A549 (cell line): Measurements from ENCODE around the gene MAD1L1.

Experiments
- CEBPB ChIP-seq, 2 experiments: fragments of >200 bp in 1 of 2; sonication (Bioruptor Twin) in 1 of 2; formaldehyde crosslinking in 1 of 2; IDR thresholded peaks; 2 replicates each; pipeline ENCODE4 v1.6.1; 2012 to 2016
- KDM5A ChIP-seq: fragments of 200-600 bp; sonication (generic); IDR thresholded peaks from 2 replicates; pipeline ENCODE4 v1.6.1; 2016; ENCODE audit warnings: antibody characterized with exemption, mild to moderate bottlenecking
- TF ChIP-seq, protein P1 (sequence below): fragments of >200 bp; sonication (Bioruptor Twin); formaldehyde crosslinking; IDR thresholded peaks from 3 replicates; pipeline ENCODE4 v1.5.1; 2016
- TF ChIP-seq, protein P2 (sequence below): fragments of 450-650 bp; IDR thresholded peaks from 2 replicates; pipeline ENCODE4 v1.6.1; 2014; ENCODE audit warnings: antibody characterized with exemption

DNA sequence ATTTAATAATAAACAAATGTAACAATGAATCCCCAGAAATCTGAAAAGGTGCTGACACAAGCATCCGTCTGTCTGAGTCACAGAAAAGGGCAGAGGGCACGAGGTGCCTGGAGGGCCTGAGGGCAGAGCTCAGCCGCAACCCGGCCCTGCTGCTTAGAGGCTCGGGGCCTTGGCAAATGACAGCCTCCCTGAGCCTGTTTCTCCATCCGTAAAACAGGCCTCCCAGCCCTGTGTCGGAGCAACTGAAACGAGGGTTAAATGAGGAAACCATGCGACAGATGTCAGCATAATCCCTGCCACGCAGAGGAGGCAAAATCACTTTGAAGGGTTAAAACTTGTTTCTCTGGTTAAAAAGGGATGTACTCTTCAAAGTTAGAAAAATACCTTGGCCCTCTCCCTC, 34.2 kb upstream of the MAD1L1 start:
- TF ChIP-seq KDM5A (no peak), CEBPB (IDR thresholded peaks at IDR 0.05) (no peak)
- TF ChIP-seq, protein P1, sequence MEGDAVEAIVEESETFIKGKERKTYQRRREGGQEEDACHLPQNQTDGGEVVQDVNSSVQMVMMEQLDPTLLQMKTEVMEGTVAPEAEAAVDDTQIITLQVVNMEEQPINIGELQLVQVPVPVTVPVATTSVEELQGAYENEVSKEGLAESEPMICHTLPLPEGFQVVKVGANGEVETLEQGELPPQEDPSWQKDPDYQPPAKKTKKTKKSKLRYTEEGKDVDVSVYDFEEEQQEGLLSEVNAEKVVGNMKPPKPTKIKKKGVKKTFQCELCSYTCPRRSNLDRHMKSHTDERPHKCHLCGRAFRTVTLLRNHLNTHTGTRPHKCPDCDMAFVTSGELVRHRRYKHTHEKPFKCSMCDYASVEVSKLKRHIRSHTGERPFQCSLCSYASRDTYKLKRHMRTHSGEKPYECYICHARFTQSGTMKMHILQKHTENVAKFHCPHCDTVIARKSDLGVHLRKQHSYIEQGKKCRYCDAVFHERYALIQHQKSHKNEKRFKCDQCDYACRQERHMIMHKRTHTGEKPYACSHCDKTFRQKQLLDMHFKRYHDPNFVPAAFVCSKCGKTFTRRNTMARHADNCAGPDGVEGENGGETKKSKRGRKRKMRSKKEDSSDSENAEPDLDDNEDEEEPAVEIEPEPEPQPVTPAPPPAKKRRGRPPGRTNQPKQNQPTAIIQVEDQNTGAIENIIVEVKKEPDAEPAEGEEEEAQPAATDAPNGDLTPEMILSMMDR = no peak
- TF ChIP-seq, protein P2, sequence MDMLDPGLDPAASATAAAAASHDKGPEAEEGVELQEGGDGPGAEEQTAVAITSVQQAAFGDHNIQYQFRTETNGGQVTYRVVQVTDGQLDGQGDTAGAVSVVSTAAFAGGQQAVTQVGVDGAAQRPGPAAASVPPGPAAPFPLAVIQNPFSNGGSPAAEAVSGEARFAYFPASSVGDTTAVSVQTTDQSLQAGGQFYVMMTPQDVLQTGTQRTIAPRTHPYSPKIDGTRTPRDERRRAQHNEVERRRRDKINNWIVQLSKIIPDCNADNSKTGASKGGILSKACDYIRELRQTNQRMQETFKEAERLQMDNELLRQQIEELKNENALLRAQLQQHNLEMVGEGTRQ = no peak
